Activated CD4-positive, alpha-beta T cell treated with anti-CD3 and anti-CD28 coated beads, Interleukin-2, amount 50 U/mL, for 4 hours (primary cell): ENCODE results near the gene CD200R1L.

Source experiments
- DNase-seq, 2 experiments: peaks; one replicate each; pipeline ENCODE4 v3.0.0-alpha.2; 2020

Gene CD200R1L

DNA sequence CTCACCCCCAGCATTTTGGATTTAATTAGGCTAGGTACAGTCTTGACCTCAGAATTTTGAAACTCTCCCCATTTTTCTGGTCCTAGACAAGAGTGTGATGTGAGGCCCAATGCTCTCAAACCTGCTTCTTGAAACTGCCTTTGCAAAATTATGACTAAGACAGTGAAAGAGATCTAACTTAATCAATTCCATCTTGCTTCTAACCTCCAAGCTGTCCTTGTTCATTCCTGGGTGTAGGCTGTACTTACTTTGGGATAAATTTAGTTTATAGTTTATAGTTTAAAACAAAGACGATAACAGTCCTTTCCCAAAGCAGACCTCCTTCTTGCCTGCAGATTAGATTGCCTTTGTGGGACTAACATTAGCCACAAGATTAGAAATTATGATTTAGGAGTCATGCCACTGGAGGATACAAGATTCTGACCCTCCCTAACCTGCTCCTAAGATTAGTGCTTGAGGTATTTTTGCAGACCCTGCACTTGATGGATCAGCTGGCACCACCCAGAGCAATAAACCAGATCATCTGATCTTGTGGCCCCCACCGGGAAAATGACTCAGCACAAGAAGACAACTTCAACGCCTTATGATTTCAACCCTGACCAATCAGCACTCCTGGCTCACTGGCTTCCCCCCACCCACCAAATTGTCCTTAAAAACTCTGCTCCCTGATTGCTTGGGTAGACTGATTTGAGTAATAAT lies 59.6 kb downstream of the CD200R1L start:
- DNase-seq = no peak

DNA sequence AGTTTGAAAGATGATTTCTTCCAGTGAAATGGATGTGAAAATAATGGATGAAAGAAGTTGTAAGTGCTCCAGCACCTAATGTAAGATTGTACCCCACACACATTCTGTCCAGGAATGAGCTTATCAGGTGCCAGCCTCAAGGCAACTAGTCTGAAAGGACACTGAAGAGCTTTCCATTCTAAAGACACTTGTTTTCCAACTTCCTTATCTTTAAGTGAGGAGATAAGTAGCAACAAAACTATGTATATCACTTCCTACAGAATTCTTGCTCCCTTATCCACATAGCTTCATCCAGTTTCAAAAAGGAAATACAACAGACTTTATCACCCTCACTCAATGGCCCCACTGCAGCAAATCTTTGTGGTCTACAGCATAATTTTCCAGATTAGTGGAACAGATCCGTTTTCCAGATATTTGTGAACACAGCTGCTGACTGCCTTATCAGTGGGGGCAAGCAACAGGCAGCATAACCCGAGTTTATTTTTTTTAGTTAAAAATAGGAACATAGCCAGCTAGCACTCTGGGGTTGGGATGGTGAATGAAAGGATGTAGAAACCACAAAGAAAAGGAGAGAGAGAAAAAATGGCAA lies 60.6 kb downstream of the CD200R1L start:
- no peak for DNase-seq

DNA sequence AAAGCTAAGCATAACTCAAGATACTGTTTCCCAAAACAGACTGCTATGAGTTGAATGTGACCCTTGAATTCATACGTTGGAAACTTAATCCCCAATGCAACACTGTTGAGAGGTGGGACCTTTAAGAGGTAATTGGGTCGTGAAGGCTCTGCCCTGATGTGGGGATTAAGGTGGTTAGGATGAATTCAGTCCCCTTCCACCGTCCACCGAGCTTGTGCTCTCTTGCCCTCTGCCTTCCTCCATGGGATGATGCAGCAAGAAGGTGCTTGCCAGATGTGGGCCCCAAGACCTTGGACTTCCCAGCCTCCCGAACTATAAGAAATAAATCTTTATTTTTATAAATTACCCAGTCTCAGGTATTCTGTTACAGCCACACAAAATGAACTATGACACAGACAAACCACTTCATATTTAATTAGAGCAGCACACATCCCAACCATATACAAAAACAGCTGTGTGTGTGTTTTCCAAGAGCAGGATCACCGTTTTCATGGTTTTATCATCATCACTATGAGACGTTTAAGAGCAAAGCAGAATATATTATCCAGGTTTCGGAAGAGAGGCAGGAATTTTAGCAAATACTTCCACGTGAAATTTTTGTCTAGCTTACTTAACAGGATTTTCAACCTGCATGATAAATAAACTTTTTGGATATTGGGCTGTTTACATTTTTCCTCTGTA lies 61.2 kb downstream of the CD200R1L start:
- no peak for DNase-seq

DNA sequence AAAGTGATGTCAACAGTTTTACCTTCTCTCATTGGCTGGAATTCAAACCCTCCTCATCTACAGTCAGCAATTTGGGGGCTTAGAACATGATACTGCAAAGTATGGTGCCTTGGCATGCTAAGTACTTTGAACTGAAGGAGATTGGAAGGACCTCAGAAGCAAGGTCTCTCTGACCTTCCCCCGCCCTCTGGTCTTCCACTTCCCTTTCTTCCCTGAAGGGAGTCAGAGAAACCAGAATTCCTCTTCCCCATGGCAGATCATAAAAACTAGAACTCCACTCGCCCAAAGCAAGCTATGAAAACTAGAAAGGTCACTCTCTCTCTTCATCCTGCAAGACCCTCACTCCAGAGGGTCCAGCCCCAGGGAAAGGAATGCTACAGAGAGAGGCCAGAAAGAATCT lies 64.2 kb downstream of the CD200R1L start:
- no peak for DNase-seq

DNA sequence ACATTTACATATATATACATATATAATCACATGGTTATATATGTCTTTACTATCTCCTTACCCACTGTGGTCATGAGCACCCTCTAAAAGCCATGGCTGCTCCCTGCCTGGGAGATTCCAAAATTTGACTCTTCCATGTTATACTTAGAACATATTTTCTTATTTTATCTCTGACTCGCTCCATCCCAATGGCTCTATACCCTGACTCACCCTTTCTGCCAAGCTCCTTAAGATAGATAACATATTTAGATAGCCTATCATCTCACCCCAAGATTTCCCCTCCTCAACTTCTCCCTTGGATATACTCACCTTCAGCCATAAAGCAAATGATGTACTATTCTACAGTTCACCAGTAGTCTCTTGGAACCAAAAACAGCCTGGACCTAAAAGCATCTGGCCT lies 65.1 kb downstream of the CD200R1L start:
- DNase-seq = no peak

DNA sequence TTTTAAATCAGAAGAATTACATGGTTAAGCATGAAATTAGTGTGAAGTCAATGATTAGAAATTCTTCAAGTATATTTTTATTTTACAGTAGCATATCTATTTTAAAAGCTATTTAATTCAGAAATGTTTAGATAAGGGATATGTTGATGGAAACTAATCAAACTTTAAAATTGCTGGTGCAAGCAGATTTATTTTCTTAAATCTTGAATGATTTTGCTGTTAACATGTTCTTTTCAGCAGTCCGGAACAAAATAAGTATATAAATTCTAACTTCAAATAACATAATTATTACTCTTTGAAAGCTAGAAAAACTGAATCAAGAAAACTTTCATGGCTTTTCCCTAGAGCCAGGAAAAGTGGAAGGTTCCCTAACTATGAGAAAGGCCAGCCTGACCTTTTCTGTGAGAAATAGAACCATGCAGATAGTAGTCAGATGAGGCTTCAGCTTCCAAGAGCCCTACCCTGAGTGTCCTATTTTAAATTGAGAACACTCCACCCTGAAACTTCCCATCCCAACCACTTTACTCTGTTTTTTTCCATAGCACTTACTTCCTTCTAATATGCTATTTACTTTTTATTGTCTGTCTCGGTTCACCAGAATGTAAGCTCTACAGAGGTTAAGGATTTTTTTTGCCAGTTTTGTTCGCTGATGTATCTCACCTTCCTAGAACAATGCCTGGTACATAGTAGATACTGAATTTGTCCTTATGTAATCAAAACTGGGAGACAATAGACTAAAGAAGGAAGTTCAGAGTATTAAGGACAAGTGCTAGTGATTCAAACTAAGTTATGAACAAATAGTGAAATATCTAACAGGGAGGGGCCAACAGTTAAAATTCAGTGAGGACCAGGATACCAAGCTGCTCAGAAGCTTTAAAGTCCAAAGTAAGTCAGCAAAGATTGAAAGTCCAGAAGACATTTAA lies 66.8 kb downstream of the CD200R1L start:
- DNase-seq = no peak

DNA sequence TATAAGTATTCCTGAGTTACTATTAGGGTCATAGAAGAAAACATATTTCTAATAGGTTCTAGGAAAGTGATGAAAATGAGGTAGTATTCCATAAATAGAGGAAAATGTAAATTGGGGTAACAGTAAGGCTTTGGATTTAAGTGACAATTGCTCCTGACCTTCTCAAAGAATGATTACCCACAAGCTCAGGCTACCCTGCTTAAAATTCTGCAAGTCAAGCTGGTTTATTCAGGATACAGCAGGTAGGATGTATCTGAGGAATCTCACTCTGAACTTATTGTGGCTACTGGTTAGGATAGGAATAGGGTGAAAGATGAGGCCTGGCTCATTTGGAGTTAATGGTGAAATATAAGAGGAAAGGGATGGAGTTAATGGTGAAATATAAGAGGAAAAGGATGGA lies 67.7 kb downstream of the CD200R1L start:
- DNase-seq = no peak

DNA sequence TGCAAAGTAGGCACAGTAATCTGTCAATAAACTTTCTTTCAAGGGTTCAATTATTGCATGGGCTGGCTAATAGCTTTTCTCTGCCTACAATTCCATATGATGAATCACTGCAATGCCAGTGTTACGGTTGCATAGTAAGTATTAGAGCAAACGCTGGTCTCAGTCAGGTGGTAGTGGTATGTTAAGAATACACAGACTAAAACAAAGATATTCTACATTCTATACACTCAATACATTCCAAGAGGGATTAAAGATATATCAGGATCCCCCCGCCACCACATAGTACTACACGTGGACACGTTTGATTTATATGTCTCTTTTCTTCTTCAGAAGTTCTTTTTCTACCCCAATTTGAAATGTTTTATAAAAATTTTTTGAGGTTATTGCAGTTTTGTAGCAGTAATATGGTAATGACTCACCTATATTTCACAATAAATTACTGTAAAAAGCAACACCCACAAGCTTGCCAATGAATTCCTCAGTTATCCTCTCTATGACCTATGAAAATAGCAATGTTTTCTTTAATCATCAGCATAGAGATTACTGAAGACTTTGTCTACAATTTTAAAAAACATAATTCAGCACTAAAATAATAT lies 68.2 kb downstream of the CD200R1L start:
- DNase-seq = no peak

DNA sequence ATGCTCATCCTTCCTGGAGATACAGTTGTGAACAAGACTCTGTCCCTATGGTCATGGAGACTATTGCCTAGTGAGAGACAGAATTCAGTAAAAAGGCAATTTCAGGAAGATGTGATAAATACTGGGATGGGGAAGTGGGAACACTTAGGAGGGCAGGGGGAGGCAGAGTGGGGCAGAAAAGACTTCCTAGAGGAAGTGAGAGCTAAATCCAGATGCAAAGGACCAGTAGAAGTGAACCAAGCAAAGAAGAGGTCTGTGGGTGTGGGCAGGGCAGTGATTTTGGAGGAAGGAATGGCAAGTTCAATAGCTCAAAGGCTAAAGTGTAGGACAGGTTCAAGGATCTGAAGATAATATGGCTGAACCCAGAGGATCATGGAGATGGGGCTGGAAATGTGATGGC lies 68.9 kb downstream of the CD200R1L start:
- DNase-seq = no peak

DNA sequence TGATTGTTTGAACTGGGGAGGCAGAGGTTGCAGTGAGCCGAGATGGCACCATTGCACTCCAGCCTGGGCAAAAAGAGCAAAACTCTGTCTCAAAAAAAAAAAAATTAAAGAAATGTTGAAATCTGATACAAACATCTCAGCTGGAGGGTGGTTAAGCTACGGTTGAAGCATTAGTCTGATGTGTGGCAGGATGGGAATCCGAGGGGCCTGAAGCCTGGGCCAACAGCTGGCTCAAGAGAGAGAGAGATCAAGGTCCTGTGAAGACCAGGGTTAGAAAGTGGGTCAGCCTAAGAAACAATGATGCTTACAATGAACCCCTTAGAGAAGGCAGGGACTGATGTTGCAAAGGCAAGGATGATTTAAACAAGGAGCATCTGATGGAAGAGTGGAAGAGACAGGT lies 69.8 kb downstream of the CD200R1L start:
- no peak for DNase-seq

DNA sequence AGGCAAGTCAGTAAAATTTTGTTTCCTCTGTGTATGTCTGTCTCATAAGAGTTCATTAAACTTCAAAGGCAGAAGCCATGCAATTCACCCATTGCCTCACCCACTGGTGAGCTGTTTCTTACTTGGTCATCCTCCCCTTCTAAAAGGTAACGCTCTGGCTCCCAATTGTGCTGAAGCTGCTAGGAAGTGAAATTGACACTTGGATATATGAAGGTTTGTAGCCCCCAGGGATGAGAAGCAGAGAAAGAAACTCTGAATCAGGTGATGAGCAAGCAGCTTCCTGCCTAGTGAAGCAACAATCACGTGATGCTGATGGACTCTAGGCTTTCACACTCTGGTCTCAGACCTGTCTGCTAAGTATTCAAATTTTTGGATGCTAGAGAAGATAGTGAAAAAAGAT lies 70.7 kb downstream of the CD200R1L start:
- DNase-seq = no peak

DNA sequence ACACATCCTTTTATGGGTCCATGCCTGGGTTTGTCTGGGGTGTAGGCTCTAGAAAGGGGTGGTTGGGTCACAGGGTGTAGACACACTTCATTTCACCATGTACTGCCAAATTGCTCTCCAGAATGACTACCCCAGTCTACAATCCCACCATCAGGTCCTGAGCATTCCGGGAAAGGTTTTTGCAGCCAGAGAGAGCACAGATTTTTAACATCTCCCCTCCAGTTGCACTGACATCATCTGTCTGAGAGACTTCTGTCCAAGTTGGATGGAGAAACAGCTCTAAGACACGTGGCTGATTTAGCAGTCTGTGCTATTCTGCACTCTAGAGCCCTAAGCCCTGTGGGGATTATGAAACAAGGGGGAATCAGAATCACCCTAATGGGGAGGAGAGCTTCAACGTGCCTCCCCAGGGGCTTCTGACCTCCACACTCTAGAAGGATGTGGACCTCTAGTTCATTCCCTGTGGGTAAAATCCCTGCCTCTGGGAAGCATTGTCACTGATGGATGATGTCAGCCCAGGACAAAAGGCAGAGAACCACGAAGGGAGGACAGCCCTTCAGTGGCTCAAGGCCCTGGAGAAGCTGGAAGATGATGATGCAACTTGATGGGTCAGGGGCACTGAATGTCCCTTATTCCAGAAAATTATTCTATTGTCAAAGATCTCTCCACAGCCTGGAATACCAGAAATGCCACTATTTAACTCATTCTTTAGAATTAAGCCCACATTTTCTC lies 71.5 kb downstream of the CD200R1L start:
- no peak for DNase-seq

DNA sequence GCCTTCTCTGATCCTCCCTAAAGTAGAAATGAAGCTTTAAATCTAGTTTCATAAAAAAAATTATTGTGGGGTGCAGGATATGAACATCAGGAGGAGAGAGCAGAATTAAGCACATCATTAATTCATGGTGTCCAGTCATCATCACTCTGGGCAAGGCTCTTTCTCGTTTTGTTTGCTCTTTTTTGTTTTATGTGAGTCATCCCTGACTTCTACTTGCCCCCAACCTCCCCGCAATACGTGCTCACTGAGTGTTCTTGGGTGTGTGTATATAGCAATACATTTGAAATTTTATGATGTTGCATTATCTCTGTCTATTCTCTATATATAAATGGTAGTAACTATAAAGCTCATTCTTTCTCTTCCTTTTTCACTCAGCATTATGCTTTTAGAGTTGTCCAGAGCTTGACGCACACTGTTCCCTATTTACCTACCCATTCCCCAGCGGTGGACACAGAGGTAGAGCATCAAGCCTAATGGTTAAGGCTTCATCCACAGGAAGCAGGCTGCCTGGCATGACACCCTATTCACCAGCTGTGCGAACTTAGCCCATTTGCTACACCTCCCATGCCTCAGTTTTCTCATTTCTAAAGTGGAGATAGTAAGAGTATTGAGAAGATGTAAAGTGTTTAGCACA lies 72.3 kb downstream of the CD200R1L start:
- no peak for DNase-seq

DNA sequence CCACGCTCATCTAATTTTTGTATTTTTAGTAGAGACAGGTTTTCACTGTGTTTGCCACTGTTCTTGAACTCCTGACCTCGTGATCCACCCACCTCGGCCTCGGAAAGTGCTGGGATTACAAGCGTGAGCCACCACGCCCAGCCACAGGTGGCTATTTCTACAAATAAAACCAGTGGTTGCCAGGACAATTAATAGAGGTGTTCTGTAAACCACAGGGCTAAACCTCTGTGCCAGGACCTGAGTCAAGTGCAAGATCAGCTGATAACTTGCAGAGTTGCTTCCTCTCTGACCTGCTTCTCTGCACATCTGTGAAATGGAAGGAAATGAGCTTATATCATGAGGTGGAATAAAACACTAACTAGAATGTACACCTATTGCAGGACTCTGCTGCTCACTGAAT lies 72.8 kb downstream of the CD200R1L start:
- peak in 1 of 2 experiments; percentile 10 for DNase-seq

DNA sequence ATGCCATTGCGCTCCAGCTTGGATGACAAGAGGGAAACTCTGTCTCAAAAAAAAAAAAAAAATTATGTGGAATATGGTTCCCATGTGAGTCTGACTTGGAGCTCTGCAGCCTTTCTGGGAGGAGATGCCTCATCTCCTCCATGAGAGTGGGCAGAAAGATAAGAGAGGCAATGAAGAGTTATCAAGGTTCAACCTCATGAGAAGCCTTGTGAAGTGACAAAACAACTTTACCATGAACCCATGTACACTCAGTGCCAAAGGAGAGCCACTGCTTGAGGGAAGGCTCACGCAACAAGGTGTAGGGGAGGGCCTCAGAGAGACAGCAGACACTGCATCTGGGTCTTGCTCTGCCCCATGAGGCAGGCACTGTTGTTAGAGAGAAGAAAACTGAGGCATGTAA lies 75.7 kb downstream of the CD200R1L start:
- no peak for DNase-seq

DNA sequence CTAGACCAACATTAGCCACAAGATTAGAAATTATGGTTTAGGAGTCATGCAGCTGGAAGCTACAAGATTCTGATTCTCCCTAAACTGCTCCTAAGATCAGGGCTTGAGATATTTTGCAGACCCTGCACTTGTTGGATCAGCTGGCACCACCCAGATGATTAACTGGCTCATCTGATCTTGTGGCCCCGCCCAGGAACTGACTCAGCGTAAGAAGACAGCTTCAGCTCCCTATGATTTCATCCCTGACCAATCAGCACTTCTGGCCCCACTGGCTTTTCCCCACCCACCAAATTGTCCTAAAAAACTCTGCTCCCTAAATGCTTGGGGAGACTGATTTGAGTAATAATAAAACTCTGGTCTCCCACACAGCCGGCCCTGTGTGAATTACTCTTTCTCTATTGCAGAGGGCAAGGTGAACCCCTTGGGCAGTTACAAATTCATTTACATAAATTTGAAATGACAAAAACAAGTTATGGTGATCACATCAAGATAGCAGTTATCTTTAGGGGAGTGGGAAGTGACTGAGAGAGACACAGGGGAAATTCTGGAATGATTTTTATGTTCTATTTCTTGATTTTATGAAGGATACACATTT lies 76.5 kb downstream of the CD200R1L start:
- DNase-seq = peak; percentile 6 to 8

DNA sequence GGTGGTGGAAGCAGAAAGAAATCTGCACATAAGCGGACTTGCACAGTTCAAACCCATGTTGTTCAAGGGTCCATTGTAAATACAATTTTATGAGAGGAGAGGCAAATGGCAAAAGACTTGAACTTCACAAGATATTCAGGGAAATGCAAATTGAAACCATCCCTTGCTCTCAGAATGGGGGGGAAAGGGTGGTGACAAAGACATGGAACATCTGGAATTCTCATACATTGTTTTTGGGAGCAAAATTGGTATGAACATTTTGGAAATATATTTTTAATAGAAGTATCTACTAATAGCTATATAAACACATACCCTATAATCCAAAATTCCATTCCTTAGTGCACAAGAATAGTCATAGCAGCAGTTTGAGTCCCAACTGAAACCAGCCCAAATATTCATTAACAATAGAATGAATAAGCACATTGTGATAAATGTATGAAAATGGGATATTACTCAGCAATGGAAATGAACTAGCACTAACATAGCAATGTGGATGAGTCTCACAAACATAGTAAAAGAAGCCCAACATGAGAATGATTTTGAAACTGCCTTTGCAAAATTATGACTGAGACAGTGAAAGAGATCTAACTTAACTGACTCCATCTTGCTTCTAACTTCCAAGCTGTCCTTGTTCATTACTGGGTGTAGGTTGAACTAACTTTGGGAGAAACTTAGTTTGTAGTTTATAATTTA lies 77.2 kb downstream of the CD200R1L start:
- DNase-seq = no peak

DNA sequence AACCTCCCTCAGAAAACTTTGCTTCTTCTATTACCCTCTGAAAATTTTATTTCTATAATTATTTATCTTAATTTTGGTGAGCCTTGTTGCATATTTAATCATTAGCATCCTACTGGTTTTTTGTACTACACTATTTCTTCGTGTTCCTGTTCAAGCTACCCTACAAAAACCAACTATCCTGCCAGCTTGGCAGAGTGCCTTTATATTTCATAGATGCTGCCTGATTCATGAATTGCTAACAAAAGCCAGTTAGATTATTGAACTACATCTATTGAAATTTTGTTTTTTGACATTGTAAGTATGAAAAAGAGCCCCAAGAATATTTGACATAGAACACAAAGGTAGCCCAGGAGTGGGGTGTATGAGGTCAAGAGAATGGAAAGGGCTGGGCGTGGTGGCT lies 78.9 kb downstream of the CD200R1L start:
- DNase-seq = no peak

DNA sequence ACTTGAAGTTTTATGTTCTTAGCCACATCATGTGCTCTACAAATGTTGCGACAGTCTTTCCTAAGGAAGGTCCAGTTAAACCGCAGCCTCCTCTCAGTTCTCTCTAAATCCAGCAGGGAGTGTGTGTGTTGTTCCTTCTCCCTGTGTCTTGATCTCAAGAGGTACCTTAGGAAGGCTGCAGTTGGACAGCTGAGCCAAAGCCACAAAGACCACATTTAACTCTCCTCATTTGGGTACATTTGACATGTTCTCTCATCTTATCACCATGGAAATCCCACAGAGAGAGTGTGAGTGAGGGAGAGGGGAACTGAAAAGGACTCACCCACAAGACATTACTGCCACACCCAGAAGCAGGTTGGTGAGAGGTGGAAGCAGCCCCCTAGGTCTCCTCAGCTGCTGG lies 79.5 kb downstream of the CD200R1L start:
- no peak for DNase-seq
